GM18907 (cell line): ENCODE results near the gene TNFAIP8L3.

Source experiments
- ATAC-seq: cut with Tn5 transposase; IDR thresholded peaks from one replicate; pipeline ENCODE4 v1.9.1; 2021; ENCODE audit warnings: mild to moderate bottlenecking, moderate library complexity; ENCODE audit not compliant: unreplicated experiment

The TNFAIP8L3 gene

DNA sequence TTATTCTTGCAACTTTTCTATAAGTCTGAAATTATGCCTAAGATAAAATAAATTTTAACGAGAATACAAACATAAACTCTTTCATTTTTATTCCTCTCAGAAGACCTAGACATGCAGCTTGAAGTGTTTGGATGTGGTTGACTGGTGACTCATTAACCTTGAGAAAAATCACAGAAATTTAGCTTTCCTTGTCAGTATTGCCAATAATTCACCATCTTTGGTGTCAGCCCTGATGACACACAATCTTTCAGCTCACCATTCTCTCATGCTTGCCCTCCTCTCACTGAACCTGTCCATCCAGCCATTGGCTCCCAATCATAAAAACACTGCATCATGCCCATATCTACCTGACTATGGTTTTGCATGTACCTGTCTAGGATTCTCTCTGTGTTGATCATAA lies 22.6 kb upstream of the TNFAIP8L3 start:
- ATAC-seq: no peak

DNA sequence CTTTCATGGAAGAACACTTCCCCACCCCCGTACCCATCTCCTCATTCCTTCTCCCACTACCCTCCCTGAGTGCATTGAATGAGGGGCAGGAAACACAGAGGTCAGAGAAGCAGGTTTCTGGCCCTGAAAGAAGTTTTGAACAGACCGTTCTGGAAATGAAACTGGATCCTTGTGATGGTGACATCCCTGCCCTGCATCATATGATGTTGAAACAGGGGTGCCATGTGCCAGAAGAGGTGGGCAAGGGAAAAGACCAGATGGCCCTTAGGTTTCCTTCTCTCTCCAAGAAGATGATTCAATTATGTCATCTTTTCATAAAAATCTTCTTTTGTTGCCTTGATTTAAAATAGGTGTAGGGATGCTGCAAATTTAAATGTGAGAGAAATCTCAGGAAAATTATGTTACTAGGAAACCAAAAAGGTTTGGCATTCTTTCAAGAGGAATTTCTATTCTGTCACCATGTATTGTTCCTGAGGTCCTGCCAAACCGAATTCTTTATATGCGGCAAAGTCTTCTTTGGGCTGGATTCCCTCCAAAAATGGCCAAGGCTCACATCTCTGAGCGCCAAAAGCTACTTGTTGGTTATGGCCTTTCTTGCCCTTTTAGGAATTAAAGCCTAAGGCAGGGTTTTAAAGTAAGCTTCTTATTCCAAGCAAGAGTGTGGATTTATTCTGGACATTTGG lies 19.9 kb upstream of the TNFAIP8L3 start:
- no peak for ATAC-seq

DNA sequence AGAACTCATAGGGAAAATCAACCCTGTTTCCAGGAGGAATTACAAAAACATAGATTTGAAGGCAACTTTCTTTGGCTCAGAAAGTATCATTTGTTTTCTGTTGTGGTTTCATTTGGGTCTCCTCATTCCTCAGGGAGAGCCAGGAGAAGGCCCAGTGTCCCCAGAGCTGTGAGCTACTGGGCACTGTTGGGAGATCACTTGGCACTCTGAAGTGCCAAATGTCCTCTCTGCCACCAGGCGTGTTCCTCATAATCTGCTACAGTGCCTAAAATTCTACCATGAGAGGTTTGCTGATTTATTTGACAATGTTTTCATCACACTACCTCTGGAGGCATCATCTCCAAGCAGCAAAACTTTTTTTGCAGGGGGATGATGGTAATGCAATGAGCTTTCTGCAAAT lies 17.4 kb upstream of the TNFAIP8L3 start:
- ATAC-seq: no peak

DNA sequence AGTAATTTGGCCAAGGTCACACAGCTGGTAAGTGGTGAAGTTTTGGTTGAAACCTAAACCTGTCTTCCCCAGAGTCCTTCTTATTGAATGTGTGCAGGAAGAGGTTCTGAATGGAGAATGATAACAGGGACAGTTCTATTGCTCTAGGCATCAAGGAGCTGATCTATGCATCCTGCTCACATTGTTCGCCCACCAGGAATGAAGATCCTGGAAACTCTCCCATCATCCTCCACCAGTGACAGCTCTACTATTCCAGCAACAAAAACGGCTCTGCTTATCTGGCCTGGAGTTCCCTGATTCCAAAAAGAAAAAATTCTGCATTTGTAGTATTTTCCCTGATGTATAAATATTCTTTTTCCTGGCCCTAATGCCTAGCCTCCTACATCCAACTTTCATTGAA lies 16.4 kb upstream of the TNFAIP8L3 start:
- ATAC-seq: no peak

DNA sequence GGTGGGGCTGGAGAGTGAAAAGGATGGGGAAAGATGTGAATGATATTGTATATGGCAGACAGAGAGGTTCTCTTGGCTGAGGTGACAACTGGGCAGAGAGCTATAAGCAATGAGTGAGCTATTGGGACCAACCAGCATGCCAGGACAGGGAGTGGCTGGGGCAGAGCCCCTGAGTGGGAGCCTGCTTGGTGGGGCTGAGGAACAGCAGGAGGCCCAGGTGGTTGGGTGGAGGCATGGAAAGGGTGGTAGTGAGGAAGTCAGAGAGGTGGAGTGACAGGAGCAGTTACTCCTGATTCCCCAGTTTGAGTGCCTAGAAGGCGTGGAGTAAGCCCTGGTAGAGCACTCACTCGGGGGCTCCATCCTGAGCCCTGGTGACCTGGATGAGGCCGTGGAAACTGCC lies 15.5 kb upstream of the TNFAIP8L3 start:
- ATAC-seq: no peak

DNA sequence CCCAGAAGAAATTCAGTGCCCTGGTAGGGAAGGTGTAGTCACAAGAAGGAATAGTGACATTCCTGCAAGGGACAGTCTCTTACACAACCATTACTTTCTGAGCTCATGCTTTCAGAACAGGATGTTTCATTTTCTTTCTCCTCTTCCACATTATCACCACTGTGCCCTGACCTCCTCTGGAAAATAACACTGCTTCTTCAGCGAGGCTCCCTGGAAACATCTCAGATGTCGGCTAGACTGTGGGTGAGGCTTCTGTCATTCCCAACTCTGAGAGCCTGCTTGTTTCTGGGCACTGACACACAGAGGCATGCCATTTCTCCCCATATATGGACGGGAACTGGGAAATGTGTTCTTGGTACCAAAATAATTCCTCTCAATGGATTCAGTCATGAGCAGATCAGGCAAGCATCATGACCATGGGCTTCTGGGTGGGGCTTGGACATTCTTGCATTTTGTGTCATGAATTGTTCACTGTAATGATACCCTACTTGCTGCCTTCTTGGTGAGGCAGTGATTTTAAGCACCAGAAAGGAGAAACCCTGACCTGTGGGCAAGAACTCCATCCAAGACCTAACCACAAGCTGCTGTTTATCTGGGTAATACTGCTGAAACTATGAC lies 14.3 kb upstream of the TNFAIP8L3 start:
- no peak for ATAC-seq

DNA sequence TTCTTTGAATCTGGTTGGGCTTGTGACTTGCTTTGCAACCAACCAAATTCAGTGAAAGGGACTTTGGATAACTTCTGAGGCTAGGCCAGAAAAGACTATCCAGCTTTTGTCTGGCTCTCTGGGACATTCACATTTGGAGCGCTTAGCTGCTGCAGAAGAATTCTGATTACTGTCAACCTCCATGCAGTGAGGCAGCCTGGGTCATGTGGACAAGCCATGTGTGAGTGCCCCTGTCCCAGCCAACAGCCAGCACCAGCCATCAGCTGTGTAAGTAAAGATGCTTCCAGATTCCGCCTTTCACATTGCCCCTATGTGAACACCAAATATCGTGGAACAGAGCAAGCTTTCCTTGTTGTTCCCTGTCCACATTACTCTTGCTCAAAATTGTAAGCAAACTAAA lies 12.9 kb upstream of the TNFAIP8L3 start:
- no peak for ATAC-seq

DNA sequence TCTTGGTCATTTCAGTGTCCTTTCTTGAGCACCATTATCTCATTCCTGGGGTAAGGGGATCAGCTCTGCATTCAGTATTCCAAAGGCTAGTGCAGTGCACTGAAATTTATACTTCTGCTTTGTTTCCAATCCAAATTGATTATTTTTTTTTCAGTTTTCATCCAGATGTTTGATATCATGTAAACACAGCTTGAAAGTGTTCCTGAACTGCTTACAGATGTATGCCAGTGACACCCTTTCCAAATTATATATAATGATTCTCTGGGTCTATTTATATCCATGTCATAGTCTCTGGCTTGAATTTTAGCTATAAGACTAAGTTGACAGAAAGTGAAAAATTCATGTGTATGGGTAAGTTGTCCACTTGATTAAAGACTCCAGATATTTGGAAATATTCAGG lies 11.8 kb upstream of the TNFAIP8L3 start:
- ATAC-seq: no peak

DNA sequence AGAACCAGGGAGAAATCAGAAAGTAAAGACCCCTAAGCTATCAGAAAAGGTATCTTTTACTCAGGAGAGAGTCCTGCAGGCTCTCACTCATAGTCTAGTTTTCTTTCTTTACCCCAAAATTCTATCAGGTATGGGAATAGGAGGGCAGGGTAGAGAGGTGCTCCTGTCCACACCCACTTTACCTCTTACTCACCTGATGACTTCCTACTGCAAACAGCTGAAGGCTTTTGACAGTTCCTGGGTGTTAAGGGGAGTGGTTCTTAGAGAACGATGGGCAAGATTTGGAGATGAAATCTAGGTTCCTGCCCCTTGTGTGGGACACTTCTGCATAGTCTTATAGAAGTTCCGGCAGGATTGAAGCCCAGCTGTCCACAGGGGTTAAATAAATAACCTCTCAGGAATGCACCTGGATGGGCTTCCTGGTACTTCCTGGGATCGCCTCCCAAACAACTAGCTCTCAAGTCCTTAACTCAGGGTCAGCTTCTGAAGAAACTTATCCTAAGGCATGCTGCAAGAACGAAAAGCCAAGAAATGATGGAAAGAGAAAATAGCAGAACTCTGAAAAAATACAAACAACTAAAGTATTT lies 10.8 kb upstream of the TNFAIP8L3 start:
- no peak for ATAC-seq

DNA sequence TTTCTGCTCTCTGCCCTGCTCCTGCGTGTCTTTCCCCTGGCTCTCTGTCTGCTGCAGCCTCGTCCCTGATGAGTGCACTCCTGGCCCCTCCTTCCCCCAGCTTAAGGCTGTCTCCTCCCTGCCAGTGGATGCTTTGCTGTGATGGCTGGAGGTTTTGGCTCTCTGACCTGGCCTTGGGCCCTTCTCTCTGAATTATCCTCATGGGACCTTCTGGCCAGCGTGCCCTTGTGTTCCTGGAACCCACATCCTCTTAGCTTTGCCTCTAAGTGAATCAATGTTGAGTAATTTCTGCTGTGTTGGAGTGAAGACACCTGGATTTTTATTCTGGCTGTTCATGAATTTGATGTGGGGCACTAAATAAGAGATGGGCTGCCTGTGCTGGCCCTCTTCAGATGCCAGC lies 9.8 kb upstream of the TNFAIP8L3 start:
- no peak for ATAC-seq

DNA sequence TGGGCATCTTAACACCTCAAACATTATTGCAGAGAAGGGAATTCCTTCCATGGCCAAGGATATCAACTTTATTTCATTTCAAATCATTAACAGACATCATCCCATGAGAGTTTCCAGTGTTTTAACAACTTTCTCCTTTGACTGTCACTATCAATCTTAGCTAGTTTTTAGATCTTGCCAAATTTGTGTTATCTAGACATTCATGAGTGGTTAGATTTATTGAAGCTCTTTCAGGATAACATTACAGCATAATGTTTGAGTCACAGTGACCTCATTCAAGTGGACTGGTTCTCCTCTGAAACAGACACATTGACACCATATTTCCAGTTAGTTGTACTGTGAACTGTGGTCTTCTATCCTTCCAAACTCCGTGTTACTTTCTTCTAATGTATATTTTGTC lies 8.6 kb upstream of the TNFAIP8L3 start:
- no peak for ATAC-seq

DNA sequence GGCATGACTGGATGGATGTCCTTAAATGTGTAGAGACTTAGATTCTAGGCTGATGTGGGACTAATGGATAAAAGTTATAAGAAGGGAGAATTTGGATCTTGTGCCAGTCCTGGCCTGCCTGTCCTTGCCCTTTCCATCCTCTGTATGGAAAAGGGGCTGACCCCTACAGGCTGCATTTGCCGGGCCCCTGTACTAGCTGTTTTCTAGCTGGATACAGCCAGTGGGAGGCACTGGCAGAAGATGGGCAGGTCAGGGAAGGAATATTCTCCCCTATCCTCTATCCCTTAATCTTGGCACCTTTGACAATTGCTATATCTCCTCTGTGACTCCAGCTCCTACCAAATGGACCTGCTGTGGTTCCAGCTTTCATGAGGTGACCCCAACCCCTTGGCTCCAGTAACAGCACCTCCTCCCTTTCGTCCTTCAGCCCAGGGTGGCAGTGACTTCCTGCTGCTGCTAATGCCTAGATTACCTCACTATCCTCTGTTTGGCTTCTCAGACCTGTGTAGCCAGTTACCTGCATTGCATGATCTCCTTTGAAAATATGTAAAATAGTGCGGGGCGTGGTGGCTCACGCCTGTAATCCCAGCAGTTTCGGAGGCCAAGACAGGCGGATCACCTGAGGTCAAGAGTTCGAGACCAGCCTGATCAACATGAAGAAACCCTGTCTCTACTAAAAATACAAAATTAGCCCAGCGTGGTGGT lies 6.2 kb upstream of the TNFAIP8L3 start:
- no peak for ATAC-seq

DNA sequence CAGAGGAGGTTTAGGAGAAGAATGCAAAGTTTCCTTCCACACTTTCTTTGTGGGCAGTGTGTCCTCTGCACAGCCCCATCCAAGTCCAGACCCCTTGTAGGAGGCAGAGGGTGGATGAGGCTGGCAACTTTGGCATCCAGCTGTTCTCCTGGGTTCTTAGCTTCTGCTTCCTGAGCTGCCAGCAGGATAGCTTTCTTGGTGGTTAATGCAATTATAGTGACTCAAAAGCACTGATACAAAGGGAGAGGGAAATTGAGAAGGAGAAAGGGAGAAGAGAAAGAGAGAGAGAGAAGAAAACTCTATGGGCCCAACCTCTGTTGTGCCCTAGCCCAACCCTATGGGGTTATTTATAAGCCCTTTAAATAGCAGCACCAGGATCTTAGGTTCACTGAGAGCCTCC lies 4.5 kb upstream of the TNFAIP8L3 start:
- no peak for ATAC-seq

DNA sequence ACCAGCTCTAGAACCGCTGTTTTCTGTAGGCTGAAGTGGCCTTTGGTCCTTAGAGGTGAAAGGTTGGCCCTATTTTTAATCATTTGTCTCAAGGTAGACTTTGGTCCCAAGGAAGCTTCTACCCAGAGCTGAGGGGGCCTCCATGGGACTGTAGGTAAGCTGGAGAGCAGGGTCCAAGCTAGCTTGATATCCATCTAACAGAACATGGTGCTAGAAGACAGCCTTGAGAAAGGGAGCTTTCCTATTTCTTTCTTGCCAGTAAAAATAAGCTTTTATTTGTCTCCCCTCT lies 3.6 kb upstream of the TNFAIP8L3 start:
- no peak for ATAC-seq

DNA sequence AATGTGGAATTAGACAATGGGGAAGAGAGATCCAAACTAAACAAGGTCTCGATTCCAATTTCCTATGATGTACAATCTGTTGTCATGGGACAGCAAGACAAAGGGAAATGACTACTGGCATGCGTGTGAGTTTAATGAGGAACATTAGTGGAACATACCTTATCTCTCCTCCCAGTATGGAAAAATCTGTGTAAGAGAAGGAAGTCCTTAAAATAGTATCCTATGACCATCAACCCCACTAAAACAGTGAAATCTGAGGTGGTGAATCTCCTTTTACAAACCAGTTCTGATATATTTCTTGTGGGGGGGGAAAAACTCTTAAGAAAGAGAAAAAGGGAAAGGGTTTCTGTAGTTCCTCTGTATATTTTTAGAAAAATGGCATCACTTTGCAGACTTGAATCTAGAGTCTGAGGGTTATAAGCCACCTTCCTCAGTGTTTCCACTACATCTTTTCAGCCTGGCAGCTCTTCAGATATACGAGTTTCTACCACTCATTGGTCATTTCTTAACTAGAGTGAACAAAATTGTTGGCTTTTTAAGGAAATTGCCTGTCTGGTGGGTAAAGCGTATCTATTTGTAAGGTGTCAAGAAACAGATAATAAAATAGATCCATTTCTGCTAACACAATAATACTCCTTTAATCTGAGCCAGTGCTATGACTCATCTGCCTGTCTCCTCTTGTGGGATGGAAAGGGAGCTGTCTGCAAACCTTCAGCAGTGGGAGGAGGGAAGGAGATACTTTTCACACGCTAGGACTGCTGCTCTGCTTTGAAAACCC lies 3.0 kb upstream of the TNFAIP8L3 start:
- ATAC-seq: no peak

DNA sequence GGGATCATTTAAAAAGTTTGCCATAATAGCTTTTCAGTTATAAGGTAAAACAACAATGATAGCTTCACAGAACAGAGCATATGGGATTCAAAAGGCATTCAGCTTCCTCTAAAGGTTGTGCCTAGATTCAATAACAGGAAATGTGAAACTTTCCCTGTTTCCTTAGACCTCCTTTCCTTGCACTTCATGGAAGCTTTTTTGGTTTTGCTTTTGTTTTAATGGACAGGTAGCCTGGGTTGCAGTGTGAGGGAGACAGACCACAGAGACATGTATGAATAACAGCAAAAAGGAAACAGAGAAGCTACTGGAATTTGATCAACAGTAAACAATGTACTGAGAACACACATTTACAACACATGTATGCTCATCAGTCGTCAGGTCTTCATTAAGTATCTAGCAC lies 2.3 kb upstream of the TNFAIP8L3 start:
- no peak for ATAC-seq

DNA sequence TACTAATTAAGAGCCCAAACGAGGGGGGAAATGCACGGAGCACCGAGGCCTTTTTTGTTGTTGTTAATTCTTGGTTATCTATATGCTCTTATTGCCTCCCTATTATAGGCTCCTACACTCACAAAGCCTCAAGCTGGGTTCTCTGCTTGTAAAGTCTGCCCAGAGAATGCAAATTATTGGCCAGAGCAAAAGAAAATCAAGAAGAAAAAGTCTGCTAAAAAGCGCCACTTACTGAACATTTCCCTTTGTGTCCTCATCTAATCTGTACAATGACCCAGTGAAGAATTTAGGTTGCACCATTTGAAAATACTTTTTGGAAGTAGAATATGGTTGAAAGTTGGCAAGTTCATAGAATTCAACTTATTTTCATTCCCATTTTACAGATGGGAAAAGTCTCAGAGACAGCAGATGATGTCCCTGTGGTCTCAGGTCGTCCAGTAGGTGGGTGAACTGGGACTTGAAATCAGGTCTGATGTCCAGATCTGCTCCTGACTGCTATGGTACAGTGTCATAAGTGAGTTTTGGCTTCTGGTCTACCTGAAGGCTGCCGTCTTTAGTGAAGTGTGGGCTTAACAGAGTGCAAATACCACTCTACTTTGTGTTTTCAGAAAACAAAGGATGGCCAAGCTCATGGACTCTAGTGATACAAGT lies 1.1 kb upstream of the TNFAIP8L3 start:
- no peak for ATAC-seq

DNA sequence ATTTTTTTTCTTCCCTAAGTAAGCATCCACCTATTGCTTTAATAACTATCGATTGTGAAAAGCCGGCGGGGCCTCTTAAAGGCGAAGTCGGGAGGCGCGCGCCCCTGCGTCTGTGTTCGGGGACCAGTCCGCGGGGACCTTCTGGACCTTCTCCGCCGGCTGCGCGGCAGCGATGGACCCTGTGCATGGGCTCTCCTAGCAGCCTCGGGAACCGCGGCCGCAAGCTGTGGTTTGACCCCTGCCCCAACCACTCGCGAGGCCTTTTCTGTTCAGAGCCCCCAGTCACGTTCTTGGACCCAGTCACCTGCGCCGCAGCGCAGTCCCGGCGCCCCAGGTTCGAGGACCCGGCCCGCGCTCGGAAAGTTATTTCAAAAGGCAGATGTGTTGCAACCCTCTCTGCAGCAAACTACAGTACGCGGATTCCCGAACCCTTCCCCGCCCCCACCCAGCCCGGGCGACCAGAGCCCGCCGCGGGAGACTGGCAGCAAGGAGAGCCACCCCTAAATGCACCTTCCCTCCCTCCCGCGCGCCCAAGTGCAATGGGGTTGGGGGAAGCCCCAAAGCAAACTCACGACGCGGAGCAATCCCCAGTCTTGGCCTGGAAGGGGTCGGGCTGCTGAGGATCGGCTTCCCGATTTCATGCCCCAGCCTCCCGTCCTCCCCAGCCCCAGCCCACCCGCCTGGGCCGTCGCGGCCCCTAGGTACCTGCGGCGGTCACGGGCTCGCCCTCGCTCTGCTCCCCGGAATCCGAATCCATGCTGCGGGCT lies 684 bp downstream of the TNFAIP8L3 start:
- no peak for ATAC-seq

DNA sequence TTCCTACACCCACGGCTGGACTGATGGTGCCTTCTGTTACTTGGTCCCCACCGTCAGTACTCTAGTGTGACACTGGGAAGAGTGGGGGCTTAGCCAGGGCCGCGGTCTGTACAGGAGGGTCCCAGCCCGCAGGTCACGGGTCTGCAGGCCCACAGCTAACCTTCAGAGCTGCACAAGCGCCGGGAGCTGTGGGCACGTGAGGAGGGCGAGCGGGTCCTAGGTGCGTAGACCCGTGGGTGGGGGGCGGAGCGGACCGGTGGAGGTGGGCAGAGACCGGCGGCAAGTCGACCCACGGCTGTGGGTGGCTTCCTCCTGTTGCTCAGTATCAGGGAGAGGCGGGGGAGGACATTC lies 1.2 kb downstream of the TNFAIP8L3 start:
- ATAC-seq: no peak

DNA sequence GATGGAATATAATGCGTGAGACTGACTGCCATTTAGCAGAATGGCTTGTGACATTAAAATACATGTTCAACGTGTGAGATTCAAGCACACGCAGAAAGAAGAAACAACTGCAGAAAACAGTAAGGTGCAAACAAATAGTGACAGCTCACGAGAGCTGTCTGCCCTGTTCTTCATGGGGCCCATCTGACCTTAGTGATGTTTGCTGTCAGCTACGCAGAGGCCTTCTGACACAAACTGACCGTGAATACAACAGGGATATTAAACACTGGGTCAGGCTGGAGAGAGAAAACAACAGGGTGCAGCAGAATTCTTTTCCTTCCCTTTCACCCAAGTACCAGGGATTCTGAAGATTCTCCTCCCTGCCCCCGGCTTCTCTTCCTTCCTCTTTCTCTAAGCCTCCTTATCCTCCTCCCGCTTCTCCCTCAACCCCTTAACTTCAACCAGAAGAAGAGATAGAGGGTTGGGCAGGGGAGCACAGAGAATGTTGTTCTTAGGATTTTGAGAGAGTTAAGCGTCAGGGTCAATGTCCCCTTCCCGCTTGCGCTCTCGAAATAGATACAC lies 2.1 kb downstream of the TNFAIP8L3 start:
- no peak for ATAC-seq
